Heart left ventricle (tissue), 13 donors: ENCODE results near the gene PRKN.

Experiments
- POLR2A ChIP-seq, 2 donors: fragments of 450-650 bp; IDR thresholded peaks; one replicate each; pipeline ENCODE4 v1.6.1; 2017; ENCODE audit warnings: antibody characterized with exemption in 2 of 2, mild to moderate bottlenecking in 2 of 2, moderate library complexity in 2 of 2
- TF ChIP-seq, protein P1 (sequence below), 12 donors: fragments of 200-600 bp; sonication (generic) in 4 of 12; IDR thresholded peaks; one replicate each; pipeline versions ENCODE4 v1.5.0 to v1.8.0; 2018 to 2022; ENCODE audit warnings: antibody characterized with exemption in 12 of 12, mild to moderate bottlenecking in 5 of 12
- donor health status: ischemic (EF 13 %, LVEDD 7.1; RV severe dilation, severe dysfunction).
- donor health status: DM: no; HTN: yes; CAD: no.
- donor health status: DM: no; HTN: no; CAD: no.
- donor health status: ischemic (EF 25% LVEDD 6.9; RV normal size, moderate dysfunction).
- donor health status: ischemic (EF 25% LVEDD 5.7; RV mildly dilated, moderate dysfunction).
- donor health status: ischemic (EF 35%, LVEDD 5.7; RV mildly dilated, moderate dysfunction).
- donor health status: nonischemic (EF 11% LVEDD 7.7; RV severe dilation, severe dysfunction).
- donor health status: DM: yes; HTN: yes; CAD: no.
- donor health status: PGD.
- donor health status: ischemic (EF 29% LVEDD 5.4; RV normal size, mild dysfunction).
- donor health status: nonischemic (EF 23%, LVEDD 6.1; RV moderate dilation, normal function).

GRCh38 chr6:161578478-161578877 is 1149.1 kb downstream of the PRKN start:
- TF ChIP-seq, protein P1, sequence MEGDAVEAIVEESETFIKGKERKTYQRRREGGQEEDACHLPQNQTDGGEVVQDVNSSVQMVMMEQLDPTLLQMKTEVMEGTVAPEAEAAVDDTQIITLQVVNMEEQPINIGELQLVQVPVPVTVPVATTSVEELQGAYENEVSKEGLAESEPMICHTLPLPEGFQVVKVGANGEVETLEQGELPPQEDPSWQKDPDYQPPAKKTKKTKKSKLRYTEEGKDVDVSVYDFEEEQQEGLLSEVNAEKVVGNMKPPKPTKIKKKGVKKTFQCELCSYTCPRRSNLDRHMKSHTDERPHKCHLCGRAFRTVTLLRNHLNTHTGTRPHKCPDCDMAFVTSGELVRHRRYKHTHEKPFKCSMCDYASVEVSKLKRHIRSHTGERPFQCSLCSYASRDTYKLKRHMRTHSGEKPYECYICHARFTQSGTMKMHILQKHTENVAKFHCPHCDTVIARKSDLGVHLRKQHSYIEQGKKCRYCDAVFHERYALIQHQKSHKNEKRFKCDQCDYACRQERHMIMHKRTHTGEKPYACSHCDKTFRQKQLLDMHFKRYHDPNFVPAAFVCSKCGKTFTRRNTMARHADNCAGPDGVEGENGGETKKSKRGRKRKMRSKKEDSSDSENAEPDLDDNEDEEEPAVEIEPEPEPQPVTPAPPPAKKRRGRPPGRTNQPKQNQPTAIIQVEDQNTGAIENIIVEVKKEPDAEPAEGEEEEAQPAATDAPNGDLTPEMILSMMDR (IDR thresholded peaks at IDR 0.05) = no peak
- TF ChIP-seq POLR2A (IDR thresholded peaks at IDR 0.05) = no peak
